Stimulated activated CD4-positive, alpha-beta T cell treated with anti-CD3 and anti-CD28 coated beads, Interleukin-2, amount 100 ng/mL, for 48 hours (primary cell): ENCODE results near the gene C4BPA.

Experiments
- DNase-seq, 2 donors: peaks; one replicate each; pipeline ENCODE4 v3.0.0-alpha.2; 2020

The C4BPA gene

GRCh38 chr1:207128336-207128921, 24.4 kb downstream of the C4BPA start:
- no peak for DNase-seq

- DNase-seq: no peak
Observed at GRCh38 chr1:207129053-207129452, 25.0 kb downstream of the C4BPA start.

- no peak for DNase-seq
Observed at GRCh38 chr1:207130252-207131036, 26.4 kb downstream of the C4BPA start.

- no peak for DNase-seq
Observed at GRCh38 chr1:207131163-207131562, 27.1 kb downstream of the C4BPA start.

- DNase-seq: no peak
Observed at GRCh38 chr1:207134581-207134980, 30.5 kb downstream of the C4BPA start.

- no peak for DNase-seq
Observed at GRCh38 chr1:207139616-207140015, 35.6 kb downstream of the C4BPA start.

GRCh38 chr1:207140536-207140935, 36.5 kb downstream of the C4BPA start:
- DNase-seq: no peak

- no peak for DNase-seq
Observed at GRCh38 chr1:207145401-207146058, 41.5 kb downstream of the C4BPA start.

- no peak for DNase-seq
Observed at GRCh38 chr1:207151920-207152319, 47.9 kb downstream of the C4BPA start.

- no peak for DNase-seq
Observed at GRCh38 chr1:207152792-207153468, 48.9 kb downstream of the C4BPA start.

GRCh38 chr1:207155028-207155427, 51.0 kb downstream of the C4BPA start:
- DNase-seq: no peak

- no peak for DNase-seq
Observed at GRCh38 chr1:207156095-207156494, 52.1 kb downstream of the C4BPA start.

- DNase-seq: no peak
Observed at GRCh38 chr1:207156826-207157225, 52.8 kb downstream of the C4BPA start.

GRCh38 chr1:207164086-207164485, 60.1 kb downstream of the C4BPA start:
- no peak for DNase-seq

- no peak for DNase-seq
Observed at GRCh38 chr1:207172321-207172720, 68.3 kb downstream of the C4BPA start.

GRCh38 chr1:207172885-207173284, 68.9 kb downstream of the C4BPA start:
- no peak for DNase-seq

GRCh38 chr1:207173396-207173795, 69.4 kb downstream of the C4BPA start:
- no peak for DNase-seq

GRCh38 chr1:207174913-207175312, 70.9 kb downstream of the C4BPA start:
- DNase-seq: no peak

GRCh38 chr1:207179036-207179435, 75.0 kb downstream of the C4BPA start:
- DNase-seq: no peak

- no peak for DNase-seq
Observed at GRCh38 chr1:207181847-207182246, 77.8 kb downstream of the C4BPA start.

- DNase-seq: no peak
Observed at GRCh38 chr1:207186503-207186902, 82.5 kb downstream of the C4BPA start.

- no peak for DNase-seq
Observed at GRCh38 chr1:207188901-207189300, 84.9 kb downstream of the C4BPA start.

- DNase-seq: no peak
Observed at GRCh38 chr1:207191061-207191460, 87.0 kb downstream of the C4BPA start.

- no peak for DNase-seq
Observed at GRCh38 chr1:207191776-207192175, 87.7 kb downstream of the C4BPA start.
